ENCODE results near the gene ENDOU. TPM values are rescaled to one million over a fixed set of nuclear protein-coding genes. Genes with fewer than 3 reads are reported as not detected.
"Not testable (repeated sequence)": the region's sequence is repeated elsewhere in the genome, so short reads cannot be mapped to it uniquely, and the experiment has no call there.

ENDOU gene
- total RNA-seq, 1 donor from 2014 or later = not detected

DNA sequence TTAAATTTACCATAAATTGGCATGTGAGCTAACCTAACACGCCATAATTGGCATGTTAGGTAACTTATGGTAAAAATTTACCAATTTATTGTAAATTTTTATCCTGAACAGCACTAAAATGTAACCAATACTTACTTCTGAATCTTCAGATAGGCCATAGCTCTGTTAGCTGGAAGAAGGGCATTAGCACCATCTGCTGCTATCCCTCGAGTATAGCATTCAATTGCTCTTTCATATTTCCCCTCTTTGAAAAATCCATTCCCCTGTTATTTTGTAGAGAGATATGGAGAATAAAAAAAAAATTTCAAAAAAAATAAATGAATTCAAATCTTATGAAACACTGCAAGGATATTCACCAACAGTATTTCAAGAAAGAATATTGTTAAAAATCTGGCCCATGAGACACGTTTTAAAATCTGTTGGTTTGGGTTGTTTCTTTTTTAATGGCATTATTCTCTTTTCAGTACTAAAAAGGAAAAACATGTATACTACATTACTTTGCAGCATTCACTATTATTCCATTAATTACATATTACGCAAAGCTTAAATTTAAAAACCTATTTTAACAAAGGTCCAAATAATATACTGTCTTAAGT, 38.5 kb downstream of the ENDOU start:
- no peak overlapping the region for H3K4me3 ChIP-seq (ENCODE audit: insufficient read depth, low read depth, low read length)
- no peak for FAIRE-seq
- no peak overlapping the region for H3K4me3 Mint-ChIP-seq (ENCODE audit: unreplicated experiment)
- H3K4me1 ChIP-seq (ENCODE audit: insufficient read depth, low read length) = no peaks in the 10 kb centered on the region
- peak; percentile 21 for DNase-seq (ENCODE audit: low read depth)
- no peaks in the 10 kb centered on the region for H3K9me3 ChIP-seq (ENCODE audit: insufficient read depth, low read depth, low read length)
- no peak overlapping the region for H3K27ac ChIP-seq (ENCODE audit: low read depth, low read length)
- H3K27me3 ChIP-seq (ENCODE audit: insufficient read depth, low read length) = no peaks in the 10 kb centered on the region
- no peak overlapping the region for H2AFZ ChIP-seq (ENCODE audit: low read depth, low read length)
- no peaks in the 10 kb centered on the region for H3K36me3 Mint-ChIP-seq (ENCODE audit: low read depth, unreplicated experiment)
- H3K79me2 ChIP-seq (ENCODE audit: insufficient read depth, low read length) = no peaks in the 10 kb centered on the region
- no peak overlapping the region for H3K9ac ChIP-seq (ENCODE audit: low read length)
- no peaks in the 10 kb centered on the region for H4K20me1 ChIP-seq (ENCODE audit: insufficient read depth, low read length)
- TF ChIP-seq CTCF (IDR thresholded peaks at IDR 0.05; ENCODE audit: insufficient read depth, low read depth, low read length) = peak; percentile 78
- no peak for TF ChIP-seq EZH2 (IDR thresholded peaks at IDR 0.05; ENCODE audit: insufficient read depth, low read length)
- peaks cover 19% of the 10 kb centered on the region for H3K36me3 ChIP-seq (ENCODE audit: insufficient read depth, low read length)
- H3K4me2 ChIP-seq (ENCODE audit: low read length) = no peak overlapping the region
- H3K27me3 Mint-ChIP-seq (ENCODE audit: low read depth, unreplicated experiment) = no peaks in the 10 kb centered on the region
- no peaks in the 10 kb centered on the region for H3K4me1 Mint-ChIP-seq (ENCODE audit: low read depth, unreplicated experiment)
- H3K9me3 Mint-ChIP-seq (ENCODE audit: unreplicated experiment) = no peaks in the 10 kb centered on the region
- no peak overlapping the region for H3K27ac Mint-ChIP-seq (ENCODE audit: unreplicated experiment)

DNA sequence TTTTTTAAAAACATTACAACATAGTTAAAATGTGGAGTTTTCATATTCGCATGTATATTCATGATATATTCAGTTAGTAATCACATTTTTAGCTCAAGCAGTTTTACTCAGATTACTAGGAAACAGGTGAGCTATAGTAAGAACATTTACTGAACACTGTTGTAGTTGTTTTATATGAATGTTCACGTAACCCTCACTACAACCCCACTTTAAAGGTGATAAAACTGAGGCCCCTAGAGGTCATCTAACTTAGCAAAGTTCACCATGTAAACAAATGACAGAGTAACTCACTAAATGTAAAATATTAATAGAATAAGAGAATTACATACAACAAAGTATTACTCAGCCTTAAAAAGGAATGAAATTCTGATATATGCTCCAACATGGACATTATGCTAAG, 45.5 kb downstream of the ENDOU start:
- H3K9me3 Mint-ChIP-seq (ENCODE audit: unreplicated experiment) = peaks cover 2% of the 10 kb centered on the region
- Histone ChIP-seq H3K9ac (ENCODE audit: low read length) (no peak overlapping the region), H3K4me2 (ENCODE audit: low read length) (no peak overlapping the region), H2AFZ (ENCODE audit: low read depth, low read length) (no peak overlapping the region), H3K4me1 (ENCODE audit: insufficient read depth, low read length) (no peaks in the 10 kb centered on the region), H3K27ac (ENCODE audit: low read depth, low read length) (no peak overlapping the region), H3K4me3 (ENCODE audit: insufficient read depth, low read depth, low read length) (no peak overlapping the region), H3K79me2 (ENCODE audit: insufficient read depth, low read length) (no peaks in the 10 kb centered on the region), H3K36me3 (ENCODE audit: insufficient read depth, low read length) (peaks cover 24% of the 10 kb centered on the region), H4K20me1 (ENCODE audit: insufficient read depth, low read length) (no peaks in the 10 kb centered on the region), H3K27me3 (ENCODE audit: insufficient read depth, low read length) (no peaks in the 10 kb centered on the region), H3K9me3 (ENCODE audit: insufficient read depth, low read depth, low read length) (no peaks in the 10 kb centered on the region)
- FAIRE-seq (no peak), DNase-seq (ENCODE audit: low read depth) (no peak)
- H3K27me3 Mint-ChIP-seq (ENCODE audit: low read depth, unreplicated experiment) = no peaks in the 10 kb centered on the region
- no peak for TF ChIP-seq EZH2 (IDR thresholded peaks at IDR 0.05; ENCODE audit: insufficient read depth, low read length)
- H3K4me3 Mint-ChIP-seq (ENCODE audit: unreplicated experiment) = no peak overlapping the region
- H3K27ac Mint-ChIP-seq (ENCODE audit: unreplicated experiment) = no peak overlapping the region
- peaks cover 20% of the 10 kb centered on the region for H3K36me3 Mint-ChIP-seq (ENCODE audit: low read depth, unreplicated experiment)
- H3K4me1 Mint-ChIP-seq (ENCODE audit: low read depth, unreplicated experiment) = no peaks in the 10 kb centered on the region

GRCh38 chr12:47672068-47672467, 53.2 kb downstream of the ENDOU start:
- Histone ChIP-seq H3K36me3 (ENCODE audit: insufficient read depth, low read length) (peaks cover 8% of the 10 kb centered on the region), H3K9me3 (ENCODE audit: insufficient read depth, low read depth, low read length) (no peaks in the 10 kb centered on the region), H3K9ac (ENCODE audit: low read length) (no peak overlapping the region), H3K4me3 (ENCODE audit: insufficient read depth, low read depth, low read length) (no peak overlapping the region), H4K20me1 (ENCODE audit: insufficient read depth, low read length) (no peaks in the 10 kb centered on the region), H3K79me2 (ENCODE audit: insufficient read depth, low read length) (no peaks in the 10 kb centered on the region), H3K27me3 (ENCODE audit: insufficient read depth, low read length) (no peaks in the 10 kb centered on the region), H3K4me1 (ENCODE audit: insufficient read depth, low read length) (no peaks in the 10 kb centered on the region), H2AFZ (ENCODE audit: low read depth, low read length) (no peak overlapping the region), H3K4me2 (ENCODE audit: low read length) (no peak overlapping the region), H3K27ac (ENCODE audit: low read depth, low read length) (no peak overlapping the region)
- Mint-ChIP-seq H3K27me3 (ENCODE audit: low read depth, unreplicated experiment) (no peaks in the 10 kb centered on the region), H3K9me3 (ENCODE audit: unreplicated experiment) (peaks cover 2% of the 10 kb centered on the region), H3K4me1 (ENCODE audit: low read depth, unreplicated experiment) (no peaks in the 10 kb centered on the region), H3K4me3 (ENCODE audit: unreplicated experiment) (no peak overlapping the region), H3K36me3 (ENCODE audit: low read depth, unreplicated experiment) (peaks cover 16% of the 10 kb centered on the region), H3K27ac (ENCODE audit: unreplicated experiment) (no peak overlapping the region)
- no peak for FAIRE-seq
- no peak for DNase-seq (ENCODE audit: low read depth)
- no peak for TF ChIP-seq CTCF (IDR thresholded peaks at IDR 0.05; ENCODE audit: insufficient read depth, low read depth, low read length)
- no peak for TF ChIP-seq EZH2 (IDR thresholded peaks at IDR 0.05; ENCODE audit: insufficient read depth, low read length)

- not testable (repeated sequence) for H3K9me3 Mint-ChIP-seq (ENCODE audit: unreplicated experiment); H3K27me3 ChIP-seq (ENCODE audit: insufficient read depth, low read length); H3K79me2 ChIP-seq (ENCODE audit: insufficient read depth, low read length); FAIRE-seq; H3K4me3 ChIP-seq (ENCODE audit: insufficient read depth, low read depth, low read length); DNase-seq (ENCODE audit: low read depth); H3K27ac ChIP-seq (ENCODE audit: low read depth, low read length); H3K27ac Mint-ChIP-seq (ENCODE audit: unreplicated experiment); H2AFZ ChIP-seq (ENCODE audit: low read depth, low read length); H3K4me1 ChIP-seq (ENCODE audit: insufficient read depth, low read length); H3K9me3 ChIP-seq (ENCODE audit: insufficient read depth, low read depth, low read length); H4K20me1 ChIP-seq (ENCODE audit: insufficient read depth, low read length); H3K27me3 Mint-ChIP-seq (ENCODE audit: low read depth, unreplicated experiment); H3K4me1 Mint-ChIP-seq (ENCODE audit: low read depth, unreplicated experiment); H3K4me2 ChIP-seq (ENCODE audit: low read length); H3K9ac ChIP-seq (ENCODE audit: low read length); H3K4me3 Mint-ChIP-seq (ENCODE audit: unreplicated experiment)
- H3K36me3 Mint-ChIP-seq (ENCODE audit: low read depth, unreplicated experiment) = peaks cover 11% of the 10 kb centered on the region
- peaks cover 23% of the 10 kb centered on the region for H3K36me3 ChIP-seq (ENCODE audit: insufficient read depth, low read length)
These were observed 57.4 kb downstream of the ENDOU start for GRCh38 chr12:47667935-47668334.

All from astrocyte (in vitro differentiated cells and primary cell).